GM10266 (cell line): Measurements from ENCODE around the gene AK5.

Source experiments
- DNase-seq: peaks from one replicate; pipeline ENCODE4 v3.0.0; 2012; ENCODE audit errors: extremely low spot score
- TF ChIP-seq, protein P1 (sequence below): IDR thresholded peaks from 2 replicates; pipeline ENCODE4 v1.5.1; 2012; ENCODE audit warnings: mild to moderate bottlenecking, low read depth; ENCODE audit not compliant: control insufficient read depth, insufficient read depth; ENCODE audit errors: missing control alignments

Gene AK5

GRCh38 chr1:77539519-77540142, 257.8 kb downstream of the AK5 start:
- TF ChIP-seq, protein P1, sequence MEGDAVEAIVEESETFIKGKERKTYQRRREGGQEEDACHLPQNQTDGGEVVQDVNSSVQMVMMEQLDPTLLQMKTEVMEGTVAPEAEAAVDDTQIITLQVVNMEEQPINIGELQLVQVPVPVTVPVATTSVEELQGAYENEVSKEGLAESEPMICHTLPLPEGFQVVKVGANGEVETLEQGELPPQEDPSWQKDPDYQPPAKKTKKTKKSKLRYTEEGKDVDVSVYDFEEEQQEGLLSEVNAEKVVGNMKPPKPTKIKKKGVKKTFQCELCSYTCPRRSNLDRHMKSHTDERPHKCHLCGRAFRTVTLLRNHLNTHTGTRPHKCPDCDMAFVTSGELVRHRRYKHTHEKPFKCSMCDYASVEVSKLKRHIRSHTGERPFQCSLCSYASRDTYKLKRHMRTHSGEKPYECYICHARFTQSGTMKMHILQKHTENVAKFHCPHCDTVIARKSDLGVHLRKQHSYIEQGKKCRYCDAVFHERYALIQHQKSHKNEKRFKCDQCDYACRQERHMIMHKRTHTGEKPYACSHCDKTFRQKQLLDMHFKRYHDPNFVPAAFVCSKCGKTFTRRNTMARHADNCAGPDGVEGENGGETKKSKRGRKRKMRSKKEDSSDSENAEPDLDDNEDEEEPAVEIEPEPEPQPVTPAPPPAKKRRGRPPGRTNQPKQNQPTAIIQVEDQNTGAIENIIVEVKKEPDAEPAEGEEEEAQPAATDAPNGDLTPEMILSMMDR, result no peak
- DNase-seq, result no peak

GRCh38 chr1:77540501-77541161, 258.8 kb downstream of the AK5 start:
- no peak for DNase-seq
- TF ChIP-seq, protein P1, result no peak

DNA sequence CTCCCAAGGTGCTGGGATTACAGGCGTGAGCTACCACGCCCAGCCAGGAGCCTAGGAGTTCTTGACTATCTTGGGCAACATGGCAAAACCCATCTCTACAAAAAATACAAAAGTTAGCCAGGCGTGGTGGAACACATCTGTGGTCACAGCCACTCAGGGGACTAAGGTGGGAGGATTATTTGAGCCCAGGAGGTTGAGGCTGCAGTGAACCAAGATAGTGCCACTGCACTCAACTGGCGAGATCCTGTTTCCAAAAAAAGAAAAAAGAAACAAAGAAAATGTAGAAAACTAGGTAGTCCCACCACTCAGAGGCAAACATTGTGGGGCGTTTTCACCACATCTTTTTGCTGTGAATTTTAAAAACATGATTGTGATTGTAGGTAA, 259.3 kb downstream of the AK5 start:
- TF ChIP-seq, protein P1, result no peak
- no peak for DNase-seq

DNA sequence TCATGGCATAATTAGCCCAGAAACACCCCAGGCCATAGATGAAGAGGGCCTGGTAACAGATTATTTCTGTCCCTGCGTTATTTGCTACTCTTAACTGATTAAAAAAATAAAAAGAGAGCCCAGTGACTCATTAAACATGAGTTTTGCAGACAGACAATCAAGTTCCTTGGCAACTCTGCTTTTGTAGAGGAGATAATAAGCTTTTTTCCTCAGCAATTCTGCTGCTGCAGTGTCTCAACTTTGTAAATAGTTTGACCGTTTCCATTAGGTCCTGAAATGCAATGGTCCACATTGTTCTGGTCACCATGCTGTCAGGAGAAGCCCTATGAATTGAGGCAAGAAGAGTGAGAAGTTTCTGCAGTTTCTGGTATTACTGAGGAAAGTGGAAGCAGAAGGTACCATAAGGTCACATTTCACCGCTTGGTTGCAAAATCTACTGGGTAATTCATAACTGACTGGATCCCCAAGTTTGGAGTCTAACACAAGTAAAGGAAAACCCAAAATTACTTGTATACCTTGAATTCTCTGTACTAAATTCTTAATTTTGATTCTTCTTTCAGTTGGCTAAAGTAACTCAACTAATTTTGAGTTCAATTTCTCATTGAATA, 261.1 kb downstream of the AK5 start:
- TF ChIP-seq, protein P1, result no peak
- no peak for DNase-seq

- no peak for DNase-seq
- TF ChIP-seq, protein P1, result no peak
Observed at GRCh38 chr1:77543822-77544448, 262.1 kb downstream of the AK5 start.

DNA sequence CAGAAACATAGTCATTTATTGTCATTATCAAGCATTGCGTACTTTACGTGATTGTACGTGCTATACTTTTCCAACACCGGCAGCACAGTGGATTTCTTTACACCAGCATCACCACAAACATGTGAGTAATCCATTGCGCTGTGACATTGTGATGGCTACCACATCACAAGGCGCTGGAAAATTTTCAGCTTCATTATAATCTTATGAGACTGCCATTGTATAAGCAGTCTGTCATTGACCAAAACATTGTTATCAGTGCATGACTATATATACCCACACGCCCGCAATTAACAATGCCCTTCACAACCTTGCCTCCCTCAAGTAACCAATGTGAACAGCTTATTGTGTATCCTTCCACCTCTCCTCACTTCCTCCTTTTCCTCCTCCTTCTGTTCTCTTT, 263.0 kb downstream of the AK5 start:
- TF ChIP-seq, protein P1, result no peak
- no peak for DNase-seq
